Neuronal stem cell (in vitro differentiated cells): Measurements from ENCODE around the gene GPC5.

Experiments used
- DNase-seq: peaks from one replicate; pipeline ENCODE4 v3.0.0-alpha.2; 2013; ENCODE audit warnings: low spot score
- H2AFZ ChIP-seq: one replicate; pipeline ENCODE4 v1.6.1; 2013; ENCODE audit warnings: mild to moderate bottlenecking, low read length, inconsistent platforms
- H2AK5ac ChIP-seq: 2 replicates; pipeline ENCODE4 v1.6.1; 2013; ENCODE audit warnings: low read depth, mild to moderate bottlenecking, inconsistent platforms, low read length, moderate library complexity, mixed read lengths
- H2BK120ac ChIP-seq: 2 replicates; pipeline ENCODE4 v1.6.1; 2013; ENCODE audit warnings: low read depth, mild to moderate bottlenecking, inconsistent platforms, low read length, moderate library complexity, mixed read lengths
- H2BK12ac ChIP-seq: one replicate; pipeline ENCODE4 v1.6.1; 2013; ENCODE audit warnings: low read length, inconsistent platforms
- H2BK15ac ChIP-seq: 2 replicates; pipeline ENCODE4 v1.6.1; 2013; ENCODE audit warnings: mild to moderate bottlenecking, low read length, inconsistent platforms, mixed read lengths
- H2BK5ac ChIP-seq: one replicate; pipeline ENCODE4 v1.6.1; 2013; ENCODE audit warnings: inconsistent platforms, mild to moderate bottlenecking, low read length, moderate library complexity
- H3K14ac ChIP-seq: one replicate; pipeline ENCODE4 v1.6.1; 2013; ENCODE audit warnings: low read length, inconsistent platforms
- H3K18ac ChIP-seq: 2 replicates; pipeline ENCODE4 v1.6.1; 2013; ENCODE audit warnings: low read length, inconsistent platforms
- H3K23ac ChIP-seq: 2 replicates; pipeline ENCODE4 v1.6.1; 2013; ENCODE audit warnings: low read depth, mild to moderate bottlenecking, mixed read lengths, low read length, inconsistent platforms; ENCODE audit not compliant: poor library complexity
- H3K27ac ChIP-seq: replicated peaks from 3 replicates; pipeline ENCODE4 v1.5.1; 2013; ENCODE audit warnings: low read length, inconsistent platforms
- H3K27me3 ChIP-seq, 3 experiments: 2 replicates each; pipeline ENCODE4 v1.6.1; 2013; ENCODE audit warnings: low read length in 3 of 3, mild to moderate bottlenecking in 2 of 3, inconsistent platforms in 1 of 3, low read depth in 1 of 3, mixed read lengths in 1 of 3, moderate library complexity in 1 of 3; ENCODE audit not compliant: control insufficient read depth in 3 of 3, insufficient read depth in 3 of 3
- H3K36me3 ChIP-seq, 2 donors: replicated peaks in 1 of 2; 2 replicates each; pipeline ENCODE4 v1.6.1; 2013; ENCODE audit warnings: low read length in 2 of 2; ENCODE audit not compliant: control insufficient read depth in 2 of 2, insufficient read depth in 2 of 2
- H3K4ac ChIP-seq: 2 replicates; pipeline ENCODE4 v1.6.1; 2013; ENCODE audit warnings: inconsistent platforms, mild to moderate bottlenecking, low read length, moderate library complexity
- H3K4me1 ChIP-seq, 2 donors: 1 replicate in 1 of 2; 2 replicates in 1 of 2; pipeline ENCODE4 v1.6.1; 2013; ENCODE audit warnings: low read length in 2 of 2, low read depth in 1 of 2; ENCODE audit not compliant: control insufficient read depth in 2 of 2, insufficient read depth in 1 of 2
- H3K4me2 ChIP-seq: one replicate; pipeline ENCODE4 v1.6.1; 2013; ENCODE audit warnings: mild to moderate bottlenecking, low read length, inconsistent platforms; ENCODE audit not compliant: insufficient read depth, poor library complexity, severe bottlenecking
- H3K4me3 ChIP-seq, 2 donors: 2 replicates each; pipeline ENCODE4 v1.5.1; 2013; ENCODE audit warnings: low read length in 2 of 2, mild to moderate bottlenecking in 2 of 2, inconsistent platforms in 1 of 2, moderate library complexity in 1 of 2
- H3K79me1 ChIP-seq: one replicate; pipeline ENCODE4 v1.6.1; 2013; ENCODE audit warnings: low read depth, mild to moderate bottlenecking, inconsistent platforms, low read length, moderate library complexity
- H3K9ac ChIP-seq: one replicate; pipeline ENCODE4 v1.6.1; 2013; ENCODE audit warnings: mild to moderate bottlenecking, low read depth, low read length, inconsistent platforms; ENCODE audit not compliant: poor library complexity
- H3K9me3 ChIP-seq, 2 donors: replicated peaks in 1 of 2; 2 replicates each; pipeline versions ENCODE3 to v1.6.1; 2013; ENCODE audit warnings: low read length in 2 of 2, mild to moderate bottlenecking in 2 of 2, inconsistent platforms in 1 of 2, low read depth in 1 of 2, mixed read lengths in 1 of 2, moderate library complexity in 1 of 2; ENCODE audit not compliant: control insufficient read depth in 2 of 2, insufficient read depth in 1 of 2
- H4K8ac ChIP-seq: one replicate; pipeline ENCODE4 v1.6.1; 2013; ENCODE audit warnings: low read depth, mild to moderate bottlenecking, inconsistent platforms, low read length, moderate library complexity
- H4K91ac ChIP-seq: one replicate; pipeline ENCODE4 v1.6.1; 2013; ENCODE audit warnings: low read length, low read depth, mild to moderate bottlenecking, inconsistent platforms; ENCODE audit not compliant: poor library complexity
- WGBS, 2 donors: extraction: QIAGEN DNeasy Blood & Tissue Kit; methylation state at CpG; one replicate each; pipeline ENCODE4 v1.1.7; 2013; ENCODE audit warnings: missing lambda C conversion rate in 2 of 2, mixed read lengths in 1 of 2; ENCODE audit not compliant: insufficient read length in 2 of 2, insufficient replicate concordance in 1 of 2; ENCODE audit errors: extremely low coverage in 2 of 2; 5-methylcytosine and 5-hydroxymethylcytosine counted together

The GPC5 gene

GRCh38 chr13:91744284-91744683 lies 345.9 kb downstream of the GPC5 start:
- no peak overlapping the region for H3K4me2 ChIP-seq
- no peak overlapping the region for H4K8ac ChIP-seq
- H3K23ac ChIP-seq, result no peak overlapping the region
- DNase-seq, result no peak
- no peak overlapping the region for H2AK5ac ChIP-seq
- no peak overlapping the region for H2BK5ac ChIP-seq
- no peak overlapping the region for H4K91ac ChIP-seq
- no peak overlapping the region for H3K9ac ChIP-seq
- H3K9me3 ChIP-seq, result no peaks in the 10 kb centered on the region
- H3K4me1 ChIP-seq, result peaks cover 0 to 2% of the 10 kb centered on the region in 2 donors
- no peak overlapping the region for H2BK12ac ChIP-seq
- no peaks in the 10 kb centered on the region for H3K79me1 ChIP-seq
- H2BK120ac ChIP-seq, result no peak overlapping the region
- H3K4me3 ChIP-seq, result no peak overlapping the region
- H3K27ac ChIP-seq, result no peak overlapping the region
- no peaks in the 10 kb centered on the region for H3K27me3 ChIP-seq
- H3K18ac ChIP-seq, result no peak overlapping the region
- no peaks in the 10 kb centered on the region for H3K36me3 ChIP-seq
- no peak overlapping the region for H2BK15ac ChIP-seq
- no peak overlapping the region for H3K4ac ChIP-seq
- H2AFZ ChIP-seq, result no peak overlapping the region
- no peak overlapping the region for H3K14ac ChIP-seq

- Histone ChIP-seq H3K9me3 (no peaks in the 10 kb centered on the region), H2AK5ac (no peak overlapping the region), H3K79me1 (no peaks in the 10 kb centered on the region), H4K8ac (no peak overlapping the region), H2BK15ac (no peak overlapping the region), H3K4ac (no peak overlapping the region), H4K91ac (no peak overlapping the region), H2BK120ac (no peak overlapping the region), H3K9ac (no peak overlapping the region), H2AFZ (no peak overlapping the region), H3K27me3 (no peaks in the 10 kb centered on the region), H3K14ac (no peak overlapping the region), H3K36me3 (no peaks in the 10 kb centered on the region), H3K23ac (no peak overlapping the region), H2BK12ac (no peak overlapping the region), H3K27ac (no peak overlapping the region), H2BK5ac (no peak overlapping the region), H3K4me1 (peaks cover 0 to 2% of the 10 kb centered on the region in 2 donors), H3K18ac (no peak overlapping the region), H3K4me2 (no peak overlapping the region), H3K4me3 (no peak overlapping the region)
- WGBS, 2 donors, result no CpG with 5 or more reads among the region's 3 CpGs
- DNase-seq, result no peak
Measured at GRCh38 chr13:91745967-91746366, 347.5 kb downstream of the GPC5 start.

GRCh38 chr13:91747186-91747585 lies 348.8 kb downstream of the GPC5 start:
- Histone ChIP-seq H3K4me2 (no peak overlapping the region), H3K27ac (no peak overlapping the region), H3K23ac (no peak overlapping the region), H3K9me3 (no peaks in the 10 kb centered on the region), H3K4me3 (no peak overlapping the region), H4K8ac (no peak overlapping the region), H3K4me1 (peaks cover 0 to 2% of the 10 kb centered on the region in 2 donors), H3K14ac (no peak overlapping the region), H2BK5ac (no peak overlapping the region), H3K79me1 (no peaks in the 10 kb centered on the region), H2BK15ac (no peak overlapping the region), H2BK120ac (no peak overlapping the region), H3K27me3 (no peaks in the 10 kb centered on the region), H4K91ac (no peak overlapping the region), H2AFZ (no peak overlapping the region), H3K4ac (no peak overlapping the region), H2BK12ac (no peak overlapping the region), H3K9ac (no peak overlapping the region), H3K18ac (no peak overlapping the region), H2AK5ac (no peak overlapping the region), H3K36me3 (no peaks in the 10 kb centered on the region)
- DNase-seq, result no peak
- WGBS, 2 donors, result no CpG with 5 or more reads among the region's 2 CpGs

- no peak overlapping the region for H3K14ac ChIP-seq
- no peaks in the 10 kb centered on the region for H3K27me3 ChIP-seq
- no peak overlapping the region for H2BK12ac ChIP-seq
- H3K18ac ChIP-seq, result no peak overlapping the region
- H3K4ac ChIP-seq, result no peak overlapping the region
- H2BK15ac ChIP-seq, result no peak overlapping the region
- no peak overlapping the region for H3K23ac ChIP-seq
- H3K27ac ChIP-seq, result no peak overlapping the region
- no peak overlapping the region for H3K4me2 ChIP-seq
- no peaks in the 10 kb centered on the region for H3K9me3 ChIP-seq
- H2BK5ac ChIP-seq, result no peak overlapping the region
- no peak overlapping the region for H2BK120ac ChIP-seq
- no CpG with 5 or more reads among the region's 4 CpGs for WGBS, 2 donors
- H3K36me3 ChIP-seq, result no peaks in the 10 kb centered on the region
- H3K4me3 ChIP-seq, result no peak overlapping the region
- DNase-seq, result no peak
- H2AFZ ChIP-seq, result no peak overlapping the region
- H3K9ac ChIP-seq, result no peak overlapping the region
- H3K4me1 ChIP-seq, result peaks cover 0 to 2% of the 10 kb centered on the region in 2 donors
- H3K79me1 ChIP-seq, result no peaks in the 10 kb centered on the region
- no peak overlapping the region for H2AK5ac ChIP-seq
- H4K8ac ChIP-seq, result no peak overlapping the region
- no peak overlapping the region for H4K91ac ChIP-seq
Measured at GRCh38 chr13:91748416-91749089, 350.1 kb downstream of the GPC5 start.
